NCI-H2029 treated with DMSO at 0.1 percent for 48 hours (cell line): Measurements from ENCODE around the gene VAMP2.
A peak's percentile ranks its signal among the peaks of the same experiment; 100 is the strongest.

ENCODE experiments used
- DNase-seq: peaks from one replicate; lab custom pipeline; 2025; lab: John Stamatoyannopoulos, UW

Gene VAMP2

GRCh38 chr17:8155231-8155995, 7.3 kb downstream of the VAMP2 start:
- DNase-seq, result no peak

GRCh38 chr17:8154608-8155155, 8.1 kb downstream of the VAMP2 start:
- no peak for DNase-seq

GRCh38 chr17:8153957-8154607, 8.7 kb downstream of the VAMP2 start:
- peak; percentile 62 for DNase-seq

- no peak for DNase-seq
These were observed 9.2 kb downstream of the VAMP2 start for GRCh38 chr17:8153525-8153956.

- no peak for DNase-seq
These were observed 9.7 kb downstream of the VAMP2 start for GRCh38 chr17:8153031-8153451.

- peak; percentile 45 for DNase-seq
These were observed 10.5 kb downstream of the VAMP2 start, which contains the start of gene PER1 for GRCh38 chr17:8152112-8152775. PER1 (minus strand) TSS chr17:8152404; CDS start chr17:8150706, 1,698 bp downstream.

- DNase-seq, result no peak
These were observed 11.1 kb downstream of the VAMP2 start for GRCh38 chr17:8151641-8152111.

GRCh38 chr17:8151120-8151640, 11.6 kb downstream of the VAMP2 start:
- DNase-seq, result no peak

GRCh38 chr17:8150194-8151119, 12.3 kb downstream of the VAMP2 start:
- DNase-seq, result no peak

- DNase-seq, result no peak
These were observed 13.1 kb downstream of the VAMP2 start for GRCh38 chr17:8149419-8150193.

GRCh38 chr17:8148560-8148959, 14.2 kb downstream of the VAMP2 start:
- no peak for DNase-seq

- DNase-seq, result no peak
These were observed 14.8 kb downstream of the VAMP2 start for GRCh38 chr17:8147805-8148404.

- no peak for DNase-seq
These were observed 15.5 kb downstream of the VAMP2 start for GRCh38 chr17:8147141-8147804.

- no peak for DNase-seq
These were observed 16.2 kb downstream of the VAMP2 start for GRCh38 chr17:8146381-8147140.

GRCh38 chr17:8145811-8146210, 16.9 kb downstream of the VAMP2 start:
- DNase-seq, result no peak

- DNase-seq, result no peak
These were observed 18.1 kb downstream of the VAMP2 start for GRCh38 chr17:8144401-8145231.

- DNase-seq, result no peak
These were observed 19.0 kb downstream of the VAMP2 start for GRCh38 chr17:8143581-8144400.
